Esophagus muscularis mucosa (tissue), 2 donors: ENCODE results near the gene TELO2.
"Not testable (repeated sequence)": the region's sequence is repeated elsewhere in the genome, so short reads cannot be mapped to it uniquely, and the experiment has no call there.

Experiments used
- EP300 ChIP-seq: sonication (generic); formaldehyde crosslinking; IDR thresholded peaks from one replicate; pipeline ENCODE4 v1.6.1; 2017; ENCODE audit warnings: antibody characterized with exemption
- POLR2A ChIP-seq: fragments of 450-650 bp; IDR thresholded peaks from one replicate; pipeline ENCODE4 v1.6.1; 2017; ENCODE audit warnings: antibody characterized with exemption, moderate library complexity, mild to moderate bottlenecking, low read depth

DNA sequence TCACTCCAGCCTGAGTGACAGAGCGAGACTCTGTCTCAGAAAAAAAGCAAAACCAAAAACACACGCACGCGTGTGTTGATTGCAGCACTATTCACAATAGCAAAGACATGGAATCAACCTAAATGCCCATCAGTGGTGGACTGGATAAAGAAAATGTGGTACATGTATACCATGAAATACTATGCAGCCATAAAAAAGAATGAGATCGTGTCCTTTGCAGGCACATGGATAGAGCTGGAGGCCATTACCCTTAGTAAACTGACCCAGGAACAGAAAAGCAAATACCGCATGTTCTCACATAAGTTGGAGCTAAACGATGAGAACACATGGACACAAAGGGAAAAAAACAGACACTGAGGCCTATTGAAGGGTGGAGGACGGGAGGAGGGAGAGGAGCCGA lies 14.2 kb upstream of the TELO2 start:
- not testable (repeated sequence) for TF ChIP-seq EP300, POLR2A
